Right hindlimb (tissue), 1 donor: ENCODE measurements around the gene PRKAB1.
A peak's percentile ranks its signal among the peaks of the same experiment; 100 is the strongest.
"Not testable (repeated sequence)": the region's sequence is repeated elsewhere in the genome, so short reads cannot be mapped to it uniquely, and the experiment has no call there.

Experiments
- DNase-seq: peaks from one replicate; pipeline ENCODE4 v3.0.0-alpha.2; 2018

The PRKAB1 gene

GRCh38 chr12:119685375-119685774 is 17.4 kb downstream of the PRKAB1 start:
- DNase-seq: no peak

GRCh38 chr12:119686355-119686754 is 18.4 kb downstream of the PRKAB1 start:
- no peak for DNase-seq

GRCh38 chr12:119686776-119687175 is 18.8 kb downstream of the PRKAB1 start:
- DNase-seq: no peak

DNA sequence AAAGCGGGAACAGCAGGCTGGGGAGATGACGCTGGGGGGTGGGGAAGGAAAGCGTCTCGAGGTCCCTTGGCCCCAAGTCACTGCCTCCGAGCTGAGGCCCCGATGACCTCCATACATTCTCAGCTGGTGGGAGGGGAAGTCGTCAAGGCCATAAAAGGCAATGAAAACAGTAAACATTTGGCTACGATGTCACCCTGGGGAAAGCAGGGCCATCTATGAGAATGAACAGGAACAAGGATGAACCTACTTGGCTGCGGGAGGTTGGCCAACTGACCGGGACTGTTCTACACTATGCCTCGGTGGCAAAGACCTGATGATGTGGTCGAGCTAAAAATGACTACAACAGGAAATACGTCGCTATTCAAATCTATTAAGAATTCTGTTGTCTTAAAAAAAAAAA is 19.5 kb downstream of the PRKAB1 start:
- DNase-seq: peak; percentile 59

DNA sequence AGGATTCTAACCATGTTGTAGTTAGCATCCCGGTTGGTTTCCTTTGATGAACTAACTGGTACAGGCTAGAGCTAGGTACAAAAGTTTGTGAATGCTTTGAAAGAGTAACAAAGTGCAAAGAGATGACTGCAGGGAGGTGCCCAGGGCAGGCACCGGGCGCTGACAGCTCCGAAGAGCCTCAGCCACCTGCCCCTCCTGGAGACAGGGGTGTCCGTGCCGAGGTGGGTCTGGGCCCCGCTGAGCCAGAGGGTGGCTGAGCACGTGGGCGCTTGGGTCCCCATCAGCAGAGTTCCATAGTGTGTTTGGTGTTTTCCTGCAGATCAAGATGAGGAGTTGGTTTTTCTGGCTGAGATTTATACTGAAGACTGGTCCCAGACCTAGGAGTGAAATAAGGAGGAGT is 19.9 kb downstream of the PRKAB1 start:
- DNase-seq: no peak

DNA sequence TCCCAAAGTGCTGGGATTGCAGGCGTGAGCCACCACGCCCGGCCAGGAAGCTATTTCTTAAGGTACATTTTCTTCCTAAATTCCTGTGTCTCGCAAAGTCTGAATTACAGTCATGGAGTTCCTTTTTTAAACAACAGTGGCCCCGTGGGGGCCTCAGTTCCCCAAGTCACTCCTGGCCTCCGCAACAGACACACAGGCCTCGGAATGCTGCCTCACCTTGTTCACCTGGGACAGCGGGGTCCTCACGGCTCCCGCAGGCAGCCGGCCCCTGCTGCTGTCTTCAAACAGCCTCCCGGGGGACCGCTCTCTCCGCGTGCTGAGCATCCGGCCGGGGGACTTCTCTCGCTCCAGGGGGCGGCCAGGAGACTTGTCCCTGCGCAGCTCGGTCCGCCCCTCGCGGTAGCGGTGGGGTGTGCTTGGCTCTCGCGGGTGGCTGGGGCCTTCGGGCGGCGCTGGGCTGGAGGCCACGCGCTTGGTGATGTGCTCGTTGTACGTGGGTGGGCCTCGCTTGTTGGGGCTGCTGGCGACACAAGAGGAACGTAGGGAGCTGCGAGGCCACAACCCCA is 22.1 kb downstream of the PRKAB1 start:
- DNase-seq: no peak

DNA sequence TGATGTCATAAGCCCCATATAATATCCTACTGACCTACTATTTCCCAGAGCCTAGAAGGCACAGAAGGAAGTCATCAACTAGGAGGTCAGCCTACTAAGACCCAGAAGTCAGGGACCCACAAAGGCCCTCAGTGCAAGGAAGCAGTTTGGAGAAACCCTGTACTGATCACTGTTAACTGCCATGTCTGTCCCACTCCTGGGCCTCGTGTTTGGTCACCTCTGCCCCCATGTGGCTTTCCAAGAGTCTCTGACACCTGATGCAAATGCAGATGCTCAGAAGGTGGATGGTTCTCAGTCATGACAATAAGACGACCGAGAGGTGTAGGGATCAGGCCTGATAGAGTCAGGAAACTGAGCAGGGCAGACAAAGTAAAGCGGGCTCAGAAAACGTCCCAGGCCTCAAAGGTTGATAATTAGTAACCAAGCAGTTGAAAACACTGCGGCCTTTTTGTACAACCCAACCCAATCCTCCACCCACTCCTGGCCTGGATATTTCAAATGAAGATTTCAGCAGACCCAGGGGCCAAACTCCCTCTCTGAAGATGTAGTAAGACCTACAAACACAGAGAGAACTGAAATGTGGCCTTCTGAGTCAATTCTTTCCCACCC is 23.4 kb downstream of the PRKAB1 start:
- DNase-seq: no peak

DNA sequence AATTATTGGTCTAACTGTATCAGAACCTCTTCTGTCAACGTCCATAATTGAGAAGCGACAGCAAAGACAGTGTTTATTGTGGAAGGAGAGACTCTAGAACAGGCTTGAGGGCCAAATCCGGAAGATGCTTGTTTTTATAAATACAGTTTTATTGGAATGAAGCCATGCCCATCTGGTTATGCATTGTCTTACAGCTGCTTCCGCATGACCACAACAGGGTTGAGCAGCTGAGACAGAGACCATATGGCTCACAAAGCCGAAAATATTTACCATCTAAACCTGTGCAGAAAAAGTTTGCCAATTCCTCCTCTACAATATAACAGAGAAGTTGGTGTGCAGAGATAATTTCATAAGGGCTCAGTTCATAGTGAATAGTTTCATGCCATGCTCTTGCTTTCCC is 24.5 kb downstream of the PRKAB1 start:
- no peak for DNase-seq

GRCh38 chr12:119692997-119693396 is 25.1 kb downstream of the PRKAB1 start:
- DNase-seq: peak; percentile 46

DNA sequence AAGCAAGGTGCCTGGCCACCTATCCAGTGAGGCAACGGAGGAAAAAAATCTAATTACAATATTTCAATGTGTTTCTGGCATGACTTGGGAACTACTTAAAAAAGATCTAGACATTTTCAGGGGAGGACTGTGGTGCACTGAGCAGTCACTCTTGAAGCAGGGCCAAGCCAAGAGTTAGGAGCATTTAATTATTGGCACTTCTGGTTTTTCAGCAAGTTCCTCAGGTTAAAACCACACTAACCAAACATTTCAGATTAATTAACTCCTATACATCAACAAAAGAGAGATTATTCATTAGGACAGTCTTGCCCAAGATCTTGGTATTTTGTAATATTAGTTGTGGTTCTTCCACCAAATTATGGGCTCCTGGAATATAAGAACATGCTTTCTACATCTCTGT is 25.6 kb downstream of the PRKAB1 start:
- DNase-seq: no peak

GRCh38 chr12:119694111-119694510 is 26.2 kb downstream of the PRKAB1 start:
- DNase-seq: no peak

DNA sequence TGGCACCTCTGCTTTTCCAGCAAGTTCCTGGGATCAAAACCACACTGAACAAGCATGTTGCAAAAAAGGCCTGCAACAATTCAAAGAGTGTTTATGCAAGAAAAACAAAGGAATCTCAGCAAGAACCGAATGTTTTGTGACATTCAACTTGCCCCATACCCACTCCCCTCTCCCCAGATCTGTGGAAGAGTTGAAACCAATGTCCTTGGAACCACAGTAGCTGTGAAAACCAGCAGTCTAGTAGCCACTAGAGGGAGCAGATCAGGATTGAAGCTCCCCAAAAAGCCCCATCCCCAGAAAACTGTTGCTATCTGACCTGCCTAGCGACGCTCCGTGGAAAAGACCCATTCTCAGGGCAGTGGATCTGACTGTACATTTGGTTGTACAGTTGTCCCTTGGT is 27.1 kb downstream of the PRKAB1 start:
- no peak for DNase-seq

- no peak for DNase-seq
Measured at GRCh38 chr12:119696943-119697342, 29.0 kb downstream of the PRKAB1 start.

- DNase-seq: no peak
Measured at GRCh38 chr12:119699199-119699760, 31.3 kb downstream of the PRKAB1 start.

DNA sequence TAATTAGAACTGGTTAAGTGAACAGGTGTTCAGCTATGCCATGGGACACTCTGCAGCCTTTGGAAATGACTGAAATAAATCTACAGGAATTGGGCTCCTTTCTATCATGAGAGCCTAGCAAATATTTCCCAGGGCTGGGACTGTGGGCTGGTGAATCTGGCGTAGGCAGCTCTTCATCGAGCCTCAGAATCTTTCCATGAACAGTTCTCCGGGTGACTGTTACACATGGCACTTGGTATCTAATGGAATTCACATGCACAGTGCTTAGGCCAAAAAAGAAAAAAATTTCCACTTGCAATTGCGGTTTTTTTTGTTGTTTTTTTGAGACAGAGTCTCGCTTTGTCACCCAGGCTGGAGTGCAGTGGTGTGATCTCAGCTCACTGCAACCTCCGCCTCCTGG is 32.1 kb downstream of the PRKAB1 start:
- DNase-seq: no peak

DNA sequence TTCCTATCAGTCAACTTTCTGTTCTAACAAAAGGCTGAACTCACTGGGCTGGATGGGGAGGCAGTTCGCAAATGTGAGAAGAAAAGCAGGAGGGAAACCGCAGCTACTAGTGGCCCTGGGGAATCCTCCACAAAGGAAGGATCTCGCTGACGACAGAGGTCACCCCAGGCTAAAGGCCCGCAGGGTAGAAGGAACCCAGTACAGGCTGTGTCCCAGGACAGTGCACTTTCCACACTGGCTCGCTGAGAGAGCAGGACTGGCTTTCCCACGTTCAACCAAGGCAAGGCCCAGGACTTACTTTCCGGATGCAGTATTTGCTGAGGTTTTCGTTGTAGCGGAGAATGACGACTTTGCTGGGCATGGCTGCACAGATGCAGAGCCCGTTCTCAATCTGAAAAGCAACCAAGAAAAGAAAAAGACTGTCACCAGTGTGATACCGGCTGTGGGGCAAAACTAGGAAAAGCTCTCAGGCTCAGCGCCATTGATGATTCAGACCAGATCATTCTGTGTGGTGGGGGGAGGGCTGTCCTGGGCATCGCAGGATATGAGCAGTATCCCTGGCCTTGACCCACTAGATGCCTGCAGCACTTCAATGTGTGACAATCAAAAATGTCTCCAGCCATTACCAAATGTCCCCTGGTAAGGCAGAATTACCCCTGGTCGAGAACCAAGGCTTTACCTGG is 36.3 kb downstream of the PRKAB1 start:
- DNase-seq: no peak

- no peak for DNase-seq
Measured at GRCh38 chr12:119705182-119705581, 37.2 kb downstream of the PRKAB1 start.

- DNase-seq: not testable (repeated sequence)
Measured at GRCh38 chr12:119706427-119706826, 38.5 kb downstream of the PRKAB1 start.

- no peak for DNase-seq
Measured at GRCh38 chr12:119710374-119710964, 42.5 kb downstream of the PRKAB1 start.

DNA sequence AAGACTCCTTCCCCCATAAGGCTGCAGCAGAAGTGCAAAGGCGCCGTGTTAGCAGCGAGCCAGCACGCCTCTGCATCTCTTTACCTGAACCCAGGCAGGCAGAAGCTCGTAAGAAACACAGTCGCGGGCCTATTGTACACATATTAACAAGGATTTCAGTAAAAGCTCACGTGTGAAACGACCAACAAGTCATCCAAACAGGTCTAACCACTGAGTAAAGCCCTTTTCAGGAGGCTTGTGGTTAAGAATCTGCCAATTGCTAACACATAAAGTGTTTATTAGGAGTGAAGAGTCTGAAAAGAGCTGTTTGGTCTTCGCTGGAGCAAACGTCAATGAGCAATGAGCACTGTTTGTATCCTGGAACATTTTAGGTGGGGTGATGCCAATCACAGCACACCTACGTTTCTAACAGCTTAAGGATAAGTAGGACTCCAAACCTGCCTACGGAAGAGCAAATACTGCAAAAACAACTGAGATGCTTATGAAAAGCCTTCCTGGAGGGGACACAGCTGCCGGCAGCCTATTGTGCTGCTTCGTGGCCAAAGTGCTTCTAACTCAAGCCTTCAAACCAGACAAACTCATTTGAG is 43.1 kb downstream of the PRKAB1 start:
- DNase-seq: no peak

DNA sequence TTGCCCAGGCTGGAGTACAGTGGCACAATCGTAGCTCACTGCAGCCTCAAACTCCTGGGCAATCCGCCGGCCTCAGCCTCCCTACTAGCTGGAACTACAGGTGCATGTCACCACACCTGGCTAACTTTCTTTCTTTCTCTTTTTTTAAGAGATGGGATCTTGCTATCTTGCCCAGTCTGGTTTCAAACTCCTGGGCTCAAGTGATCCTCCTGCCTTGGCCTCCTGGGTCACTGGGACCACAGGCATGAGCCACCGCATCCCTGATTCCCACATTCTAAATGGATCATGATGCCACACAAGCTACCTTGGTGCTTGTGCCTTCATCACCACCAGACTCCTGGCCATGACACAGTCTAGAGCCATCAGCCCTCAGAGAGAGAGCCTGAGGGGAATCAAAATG is 43.8 kb downstream of the PRKAB1 start:
- no peak for DNase-seq

GRCh38 chr12:119712721-119713120 is 44.8 kb downstream of the PRKAB1 start:
- no peak for DNase-seq

GRCh38 chr12:119713551-119714031 is 45.7 kb downstream of the PRKAB1 start:
- no peak for DNase-seq
